A549 treated with Hydrocortisone at 1 μM for 4 hours (cell line): ENCODE data around the gene VEGFD. TPM values are rescaled to one million over a fixed set of nuclear protein-coding genes. Genes with fewer than 3 reads are reported as not detected.

Experiments
- total RNA-seq: library from RNA; stranded (reverse); fragments of 200-300 nt; extraction: Qiagen RNA extraction; gene quantifications from 5 replicates; pipeline ENCODE4 v1.2.3, GENCODE V29; 2022

VEGFD gene
- 0.10 to 0.41 TPM (median 0.26 TPM) in 5 replicates for total RNA-seq

GRCh38 chrX:15384304-15384703 is at the start of gene VEGFD:
Gene VEGFD, minus strand, starts transcription at chrX:15384413. Its CDS starts 467 bp downstream, at chrX:15383946.

GRCh38 chrX:15335135-15336022 is 48.8 kb downstream of the VEGFD start, which contains the start of gene PIGA:
Gene PIGA, minus strand, starts transcription at chrX:15335523. Its CDS starts 3,593 bp downstream, at chrX:15331930.

GRCh38 chrX:15315509-15315908 is 68.7 kb downstream of the VEGFD start, which contains the start of gene ASB11:
Gene ASB11, minus strand, starts transcription at chrX:15315640. Its CDS starts 35 bp downstream, at chrX:15315605.

Other genes starting within 250 kb of the VEGFD start
- 19.9 to 25.9 TPM (median 22.0 TPM) in 5 replicates for gene ASB9, start 114.3 kb downstream of the VEGFD start, total RNA-seq
- not detected in 5 replicates for gene ASB11, start 68.8 kb downstream of the VEGFD start, total RNA-seq
- 5.8 to 12.1 TPM (median 7.6 TPM) in 5 replicates for gene PIGA, start 48.9 kb downstream of the VEGFD start, total RNA-seq
- 46.8 to 54.6 TPM (median 54.0 TPM) in 5 replicates for gene PIR, start 108.9 kb upstream of the VEGFD start, total RNA-seq
- gene BMX, start 116.4 kb upstream of the VEGFD start, total RNA-seq: 0.03 TPM in 1 of 5 replicates, not detected in the others
- gene ACE2, start 216.5 kb upstream of the VEGFD start, total RNA-seq: 0.05 to 0.06 TPM in 2 of 5 replicates, not detected in the others